H1 (cell line): ENCODE results near the gene NR3C1. TPM values are rescaled to one million over a fixed set of nuclear protein-coding genes. Genes with fewer than 3 reads are reported as not detected.

Experiments
- CTCF ChIA-PET: fragments of 300-600 bp; sonication (Branson Sonifier 250); formaldehyde crosslinking; loops from one replicate; lab custom pipeline; 2021; ENCODE audit not compliant: partially characterized antibody; lab: Charles Lee
- POLR2A ChIA-PET: fragments of 300-600 bp; sonication (Branson Sonifier 250); formaldehyde crosslinking; loops from one replicate; lab custom pipeline; 2021; ENCODE audit warnings: inconsistent platforms; ENCODE audit not compliant: partially characterized antibody; lab: Charles Lee
- DNase-seq, 2 experiments: peaks; one replicate each; pipeline versions ENCODE4 v3.0.0 to v3.0.0-alpha.2; 2010 to 2022; ENCODE audit warnings: low spot score in 2 of 2, low read depth in 1 of 2, mixed read lengths in 1 of 2
- FAIRE-seq: peaks from 2 replicates; lab custom pipeline; 2011; peaks lifted over from hg19 to GRCh38; lab: Jason Lieb, UNC
- H2AFZ ChIP-seq: 2 replicates; pipeline ENCODE4 v1.8.1; 2012; ENCODE audit warnings: low read length, inconsistent platforms
- H2AK5ac ChIP-seq: 2 replicates; pipeline ENCODE4 v1.6.1; 2013; ENCODE audit warnings: low read depth, low read length
- H2BK120ac ChIP-seq: replicated peaks from 2 replicates; pipeline ENCODE3; 2013; ENCODE audit warnings: low read depth, low read length, inconsistent platforms
- H2BK12ac ChIP-seq: 2 replicates; pipeline ENCODE4 v1.6.1; 2013; ENCODE audit warnings: low read depth, low read length
- H2BK15ac ChIP-seq: 2 replicates; pipeline ENCODE4 v1.6.1; 2013; ENCODE audit warnings: low read length
- H2BK20ac ChIP-seq: 2 replicates; pipeline ENCODE4 v1.6.1; 2013; ENCODE audit warnings: low read length
- H2BK5ac ChIP-seq: 2 replicates; pipeline ENCODE4 v1.6.1; 2013; ENCODE audit warnings: low read depth, low read length
- H3K14ac ChIP-seq: 2 replicates; pipeline ENCODE4 v1.6.1; 2013; ENCODE audit warnings: inconsistent platforms; ENCODE audit not compliant: insufficient read length
- H3K18ac ChIP-seq: 2 replicates; pipeline ENCODE4 v1.6.1; 2013; ENCODE audit warnings: low read length; ENCODE audit errors: extremely low read depth
- H3K23ac ChIP-seq: 2 replicates; pipeline ENCODE4 v1.6.1; 2013; ENCODE audit warnings: inconsistent platforms; ENCODE audit not compliant: insufficient read length
- H3K23me2 ChIP-seq: 2 replicates; pipeline ENCODE4 v1.6.1; 2013; ENCODE audit warnings: low read depth, low read length
- H3K27ac ChIP-seq: 2 replicates; pipeline ENCODE4 v1.6.1; 2011; ENCODE audit warnings: low read depth, low read length, inconsistent platforms
- H3K27me3 ChIP-seq, 4 experiments: replicated peaks in 1 of 4; 1 replicate in 1 of 4; 2 replicates in 3 of 4; pipeline versions ENCODE4 v1.6.1 to v1.8.1; 2011 to 2013; ENCODE audit warnings: low read length in 3 of 4, mild to moderate bottlenecking in 3 of 4, inconsistent platforms in 2 of 4, mixed read lengths in 2 of 4, moderate library complexity in 1 of 4; ENCODE audit not compliant: control insufficient read depth in 3 of 4, insufficient read depth in 3 of 4; ENCODE audit errors: extremely low read depth in 1 of 4
- H3K36me3 ChIP-seq, 4 experiments: 2 replicates each; pipeline versions ENCODE4 v1.6.1 to v1.8.1; 2011 to 2013; ENCODE audit warnings: mild to moderate bottlenecking in 4 of 4, low read length in 3 of 4, moderate library complexity in 2 of 4, control low read depth in 1 of 4, inconsistent platforms in 1 of 4; ENCODE audit not compliant: insufficient read depth in 4 of 4, control insufficient read depth in 2 of 4
- H3K4ac ChIP-seq: replicated peaks from 2 replicates; pipeline ENCODE3; 2013; ENCODE audit warnings: low read length, low read depth, mixed read lengths, inconsistent platforms; ENCODE audit not compliant: insufficient read length
- H3K4me1 ChIP-seq, 4 experiments: replicated peaks in 1 of 4; 1 replicate in 1 of 4; 2 replicates in 3 of 4; pipeline versions ENCODE4 v1.6.1 to v1.8.1; 2011 to 2013; ENCODE audit warnings: low read length in 3 of 4, inconsistent platforms in 2 of 4, mixed read lengths in 1 of 4; ENCODE audit not compliant: insufficient read depth in 4 of 4, control insufficient read depth in 3 of 4
- H3K4me2 ChIP-seq, 2 experiments: 2 replicates each; pipeline versions ENCODE4 v1.6.1 to v1.8.1; 2011 to 2013; ENCODE audit warnings: low read depth in 2 of 2, low read length in 2 of 2, control low read depth in 1 of 2, inconsistent platforms in 1 of 2, mild to moderate bottlenecking in 1 of 2; ENCODE audit not compliant: insufficient read depth in 1 of 2
- H3K4me3 ChIP-seq, 4 experiments: fragments of 200-600, 300-600 bp in 1 of 4; sonication (generic), shearing (Covaris generic), sonication (Bioruptor Twin) in 1 of 4; 2 replicates each; pipeline versions ENCODE4 v1.5.1 to v1.8.1; 2011 to 2016; ENCODE audit warnings: low read length in 4 of 4, low read depth in 3 of 4, control low read depth in 2 of 4, inconsistent platforms in 2 of 4, mild to moderate bottlenecking in 2 of 4, mixed read lengths in 1 of 4, moderate library complexity in 1 of 4; ENCODE audit not compliant: insufficient read depth in 2 of 4; ENCODE audit errors: extremely low read depth in 1 of 4
- H3K56ac ChIP-seq: replicated peaks from 2 replicates; pipeline ENCODE3; 2013; ENCODE audit warnings: low read depth, mild to moderate bottlenecking, mixed read lengths, low read length, inconsistent platforms; ENCODE audit not compliant: insufficient read length
- H3K79me1 ChIP-seq: 2 replicates; pipeline ENCODE4 v1.6.1; 2013; ENCODE audit warnings: low read depth, low read length, control low read depth
- H3K79me2 ChIP-seq, 2 experiments: 2 replicates each; pipeline versions ENCODE4 v1.6.1 to v1.8.1; 2012 to 2013; ENCODE audit warnings: low read length in 2 of 2, mild to moderate bottlenecking in 2 of 2, inconsistent platforms in 1 of 2; ENCODE audit not compliant: insufficient read depth in 2 of 2, control insufficient read depth in 1 of 2
- H3K9ac ChIP-seq, 4 experiments: replicated peaks in 1 of 4; 1 replicate in 1 of 4; 2 replicates in 3 of 4; pipeline versions ENCODE4 v1.6.1 to v1.8.1; 2011 to 2013; ENCODE audit warnings: low read depth in 3 of 4, low read length in 3 of 4, control low read depth in 2 of 4, mild to moderate bottlenecking in 2 of 4, moderate library complexity in 2 of 4, inconsistent platforms in 1 of 4; ENCODE audit errors: extremely low read depth in 1 of 4
- H3K9me3 ChIP-seq, 2 experiments: 2 replicates each; pipeline versions ENCODE4 v1.6.1 to v1.8.1; 2012 to 2013; ENCODE audit warnings: mild to moderate bottlenecking in 2 of 2, moderate library complexity in 2 of 2, control low read depth in 1 of 2, inconsistent platforms in 1 of 2, low read depth in 1 of 2, low read length in 1 of 2, mixed read lengths in 1 of 2; ENCODE audit not compliant: insufficient read depth in 2 of 2
- H4K20me1 ChIP-seq, 2 experiments: replicated peaks in 1 of 2; 2 replicates each; pipeline versions ENCODE3 to v1.8.1; 2011 to 2013; ENCODE audit warnings: inconsistent platforms in 2 of 2, low read length in 2 of 2, mild to moderate bottlenecking in 1 of 2; ENCODE audit not compliant: insufficient read depth in 2 of 2, control insufficient read depth in 1 of 2
- H4K5ac ChIP-seq: 2 replicates; pipeline ENCODE4 v1.6.1; 2013; ENCODE audit warnings: low read length, low read depth, mixed read lengths, inconsistent platforms; ENCODE audit not compliant: insufficient read length
- H4K8ac ChIP-seq: 2 replicates; pipeline ENCODE4 v1.8.0; 2013; ENCODE audit warnings: mild to moderate bottlenecking, moderate library complexity, low read length, inconsistent platforms; ENCODE audit not compliant: insufficient read depth; ENCODE audit errors: extremely low read depth
- H4K91ac ChIP-seq: replicated peaks from 2 replicates; pipeline ENCODE3; 2013; ENCODE audit warnings: low read length, mixed read lengths, inconsistent platforms; ENCODE audit not compliant: insufficient read length
- EGR1 ChIP-seq: IDR thresholded peaks from 2 replicates; pipeline ENCODE4 v1.6.1; 2011; ENCODE audit warnings: low read depth, low read length, borderline replicate concordance
- HDAC6 ChIP-seq: IDR thresholded peaks from one replicate; pipeline ENCODE4 v1.7.1; 2012; ENCODE audit warnings: low read depth, mild to moderate bottlenecking, inconsistent platforms, low read length, moderate library complexity
- POLR2A ChIP-seq, 2 experiments: IDR thresholded peaks; 1 replicate in 1 of 2; 2 replicates in 1 of 2; pipeline ENCODE4 v1.6.1; 2011; ENCODE audit warnings: low read depth in 2 of 2, low read length in 2 of 2, mild to moderate bottlenecking in 2 of 2; ENCODE audit errors: control extremely low read depth in 1 of 2
- ZNF274 ChIP-seq: IDR thresholded peaks from 2 replicates; pipeline ENCODE4 v1.7.0; 2012; ENCODE audit warnings: low read length, borderline replicate concordance; ENCODE audit errors: extremely low read depth
- WGBS, 2 experiments: shearing (Covaris generic) in 1 of 2; methylation state at CpG; one replicate each; pipeline versions ENCODE4 v1.1.6 to v1.1.7; 2013 to 2015; ENCODE audit warnings: low lambda C conversion rate in 2 of 2, mixed read lengths in 2 of 2, inconsistent platforms in 1 of 2, low coverage in 1 of 2, missing lambda C conversion rate in 1 of 2; ENCODE audit not compliant: insufficient replicate concordance in 2 of 2, insufficient coverage in 1 of 2, insufficient read length in 1 of 2; ENCODE audit errors: extremely low coverage in 1 of 2, missing lambda C conversion rate in 1 of 2; 5-methylcytosine and 5-hydroxymethylcytosine counted together
- polyA plus RNA-seq, 7 experiments: library from polyadenylated mRNA; depleted of rRNA in 3 of 7; stranded (reverse) in 5 of 7; unstranded in 2 of 7; fragments of >200 nt in 5 of 7; fragments of 200-250 nt in 2 of 7; gene quantifications; 1 replicate in 5 of 7; 2 replicates in 1 of 7; 4 replicates in 1 of 7; pipeline versions ENCODE4 v1.2.1 to v1.2.3, GENCODE V29; 2011 to 2013; ENCODE audit warnings: missing spikeins in 2 of 7, mixed read lengths in 2 of 7
- total RNA-seq: library from RNA; stranded (reverse); fragmentation: NEBNext Ultra II Directional; extraction: Animal tissue kit (Norgen Biotek cat#: 25700); gene quantifications from 2 replicates; pipeline ENCODE4 v1.2.1, GENCODE V29; 2021

Gene NR3C1
- total and polyA plus RNA-seq, 2 of the 8 experiments (the other 6 are each of a cell fraction or from before 2014, with no cell fraction given), result 1.7 to 5.4 TPM

- H3K79me1 ChIP-seq, result no peaks in the 10 kb centered on the region
- H3K27me3 ChIP-seq, result no peaks in the 10 kb centered on the region
- H3K23ac ChIP-seq, result no peak overlapping the region
- H4K8ac ChIP-seq, result no peak overlapping the region
- TF ChIP-seq ZNF274, result no peak
- no peak for TF ChIP-seq POLR2A (IDR thresholded peaks at IDR 0.05; ENCODE audit: control extremely low read depth in 1 of 2, low read depth in 2 of 2, low read length in 2 of 2)
- no peak for TF ChIP-seq HDAC6
- TF ChIP-seq EGR1, result no peak
- H2AFZ ChIP-seq, result no peak overlapping the region
- WGBS, 2 experiments, result 95% methylated on average over 1 of the region's 1 CpG; no CpG with 5 or more reads in 1 of the 2 experiments
- FAIRE-seq (no peak), DNase-seq (no peak)
- H3K4me3 ChIP-seq, result no peak overlapping the region
- ChIA-PET POLR2A (no interaction called here), CTCF (interaction anchor here (1.0 kb wide), 1 partner anchor 63 kb away, joined by 3 read pairs; no protein-coding TSS in a partner anchor)
- no peak overlapping the region for H3K56ac ChIP-seq
- no peak overlapping the region for H2BK15ac ChIP-seq
- no peak overlapping the region for H3K14ac ChIP-seq
- no peak overlapping the region for H4K5ac ChIP-seq
- H2BK12ac ChIP-seq, result no peak overlapping the region
- no peak overlapping the region for H2BK120ac ChIP-seq
- H3K36me3 ChIP-seq, result no peaks in the 10 kb centered on the region
- H3K18ac ChIP-seq, result no peak overlapping the region
- no peak overlapping the region for H3K4me2 ChIP-seq
- H2BK5ac ChIP-seq, result no peak overlapping the region
- H3K27ac ChIP-seq, result no peak overlapping the region
- H4K20me1 ChIP-seq, result no peaks in the 10 kb centered on the region
- H2AK5ac ChIP-seq, result no peak overlapping the region
- H3K4me1 ChIP-seq, result no peaks in the 10 kb centered on the region
- H3K79me2 ChIP-seq, result no peaks in the 10 kb centered on the region
- no peaks in the 10 kb centered on the region for H3K23me2 ChIP-seq
- no peaks in the 10 kb centered on the region for H3K9me3 ChIP-seq
- no peak overlapping the region for H2BK20ac ChIP-seq
- H4K91ac ChIP-seq, result no peak overlapping the region
- H3K4ac ChIP-seq, result no peak overlapping the region
- no peak overlapping the region for H3K9ac ChIP-seq
Measured at GRCh38 chr5:143350341-143350740, 53.1 kb downstream of the NR3C1 start.
